VCaP (cell line): ENCODE data around the gene ARHGAP42.

ENCODE experiments used
- H3K27ac ChIP-seq: fragments of 450-650 bp; 2 replicates; pipeline ENCODE4 v1.5.1; 2017
- TF ChIP-seq, protein P1 (sequence below): fragments of 450-650 bp; conservative IDR thresholded peaks from 2 replicates; pipeline ENCODE4 v1.5.1; 2017; ENCODE audit warnings: mild to moderate bottlenecking, moderate library complexity

Gene ARHGAP42

DNA sequence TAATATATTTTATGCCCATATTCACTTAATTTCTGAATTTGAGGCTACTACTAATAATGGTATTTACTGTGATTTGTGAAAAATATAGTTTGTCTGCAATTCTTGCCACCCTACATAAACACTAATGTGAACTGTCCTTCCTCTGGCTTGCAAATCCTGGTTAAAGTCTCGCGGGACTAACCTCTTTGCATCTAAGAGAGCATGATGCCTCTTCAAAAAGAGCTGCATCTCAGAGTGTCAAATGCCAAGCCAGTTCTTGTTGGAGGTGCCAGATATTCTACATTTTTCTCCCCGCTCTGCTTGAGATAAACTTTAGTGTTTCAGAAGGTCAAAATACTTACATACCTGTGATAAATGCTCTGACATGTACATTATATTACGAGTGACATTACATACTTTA lies 2.1 kb downstream of the ARHGAP42 start:
- H3K27ac ChIP-seq: no peak overlapping the region
- TF ChIP-seq, protein P1, sequence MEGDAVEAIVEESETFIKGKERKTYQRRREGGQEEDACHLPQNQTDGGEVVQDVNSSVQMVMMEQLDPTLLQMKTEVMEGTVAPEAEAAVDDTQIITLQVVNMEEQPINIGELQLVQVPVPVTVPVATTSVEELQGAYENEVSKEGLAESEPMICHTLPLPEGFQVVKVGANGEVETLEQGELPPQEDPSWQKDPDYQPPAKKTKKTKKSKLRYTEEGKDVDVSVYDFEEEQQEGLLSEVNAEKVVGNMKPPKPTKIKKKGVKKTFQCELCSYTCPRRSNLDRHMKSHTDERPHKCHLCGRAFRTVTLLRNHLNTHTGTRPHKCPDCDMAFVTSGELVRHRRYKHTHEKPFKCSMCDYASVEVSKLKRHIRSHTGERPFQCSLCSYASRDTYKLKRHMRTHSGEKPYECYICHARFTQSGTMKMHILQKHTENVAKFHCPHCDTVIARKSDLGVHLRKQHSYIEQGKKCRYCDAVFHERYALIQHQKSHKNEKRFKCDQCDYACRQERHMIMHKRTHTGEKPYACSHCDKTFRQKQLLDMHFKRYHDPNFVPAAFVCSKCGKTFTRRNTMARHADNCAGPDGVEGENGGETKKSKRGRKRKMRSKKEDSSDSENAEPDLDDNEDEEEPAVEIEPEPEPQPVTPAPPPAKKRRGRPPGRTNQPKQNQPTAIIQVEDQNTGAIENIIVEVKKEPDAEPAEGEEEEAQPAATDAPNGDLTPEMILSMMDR: no peak

DNA sequence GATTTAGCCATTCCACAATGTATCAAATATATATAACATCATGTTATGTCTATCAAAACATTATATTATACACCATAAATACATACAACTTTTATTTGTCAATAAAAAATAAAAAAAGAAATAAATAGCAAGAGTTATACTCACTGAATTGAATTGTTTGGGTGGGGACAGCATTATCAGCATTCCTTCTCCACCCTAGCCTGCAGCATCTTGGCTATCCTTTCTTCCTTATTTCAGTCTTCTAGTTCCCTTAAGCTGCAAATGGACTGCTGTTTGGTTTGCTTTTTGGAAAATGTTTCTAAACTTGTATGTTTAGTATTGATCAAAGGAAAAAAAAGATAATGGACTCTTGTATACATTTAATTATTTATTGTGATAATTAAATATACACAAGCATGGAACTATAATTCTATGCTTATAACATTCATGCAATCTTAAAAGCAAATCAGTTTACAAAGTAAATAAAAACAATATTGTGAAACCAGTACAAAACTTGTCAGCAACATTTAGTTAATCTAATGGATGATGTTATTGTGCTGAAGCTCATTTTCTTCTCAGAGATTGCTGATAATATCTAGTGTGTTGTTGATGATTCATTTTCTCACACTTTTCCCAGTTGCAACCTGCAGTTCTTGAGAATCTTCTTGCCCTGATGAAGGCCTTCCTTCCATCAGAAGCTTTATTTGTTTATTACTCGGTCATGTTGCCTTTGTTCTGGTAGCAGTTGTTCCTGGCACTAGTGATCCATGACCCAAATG lies 5.0 kb downstream of the ARHGAP42 start:
- TF ChIP-seq, protein P1: no peak
- H3K27ac ChIP-seq: no peak overlapping the region

DNA sequence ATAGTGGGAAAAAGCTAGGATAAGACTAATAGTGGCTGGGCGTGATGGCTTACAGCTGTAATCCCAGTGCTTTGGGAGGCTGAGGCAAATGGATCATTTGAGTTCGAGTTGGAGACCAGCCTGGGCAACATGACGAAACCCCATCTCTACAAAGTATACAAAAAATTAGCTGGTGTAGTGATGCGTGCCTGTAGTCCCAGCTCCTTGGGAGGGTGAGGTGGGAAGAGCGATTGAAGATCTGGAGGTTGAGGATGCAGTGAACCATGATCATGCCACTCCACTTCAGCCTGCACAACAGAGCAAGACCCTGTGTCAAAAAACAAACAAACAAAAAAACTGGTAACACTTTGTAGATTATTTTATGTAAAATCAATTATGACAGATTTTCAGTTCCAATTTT lies 8.8 kb downstream of the ARHGAP42 start:
- TF ChIP-seq, protein P1: no peak
- H3K27ac ChIP-seq: no peak overlapping the region

DNA sequence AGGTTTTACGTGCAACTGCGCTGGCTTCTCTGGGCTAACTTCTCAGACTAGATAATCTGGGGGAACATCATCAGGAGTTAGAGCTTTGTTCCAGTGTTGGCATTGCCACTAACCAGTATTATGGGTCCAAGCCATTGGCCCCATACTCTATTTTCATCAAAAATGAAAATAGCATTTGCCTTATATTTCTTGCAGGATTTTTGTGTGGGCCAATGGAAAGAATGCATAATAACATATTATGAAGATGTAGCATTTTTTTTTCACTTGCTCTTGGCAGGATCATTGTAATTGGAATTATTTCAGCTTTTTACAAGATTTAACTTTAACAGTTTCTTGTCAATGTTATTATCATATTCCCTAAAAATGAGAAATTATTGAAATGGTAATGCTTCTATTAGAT lies 16.1 kb downstream of the ARHGAP42 start:
- TF ChIP-seq, protein P1: no peak
- no peak overlapping the region for H3K27ac ChIP-seq

DNA sequence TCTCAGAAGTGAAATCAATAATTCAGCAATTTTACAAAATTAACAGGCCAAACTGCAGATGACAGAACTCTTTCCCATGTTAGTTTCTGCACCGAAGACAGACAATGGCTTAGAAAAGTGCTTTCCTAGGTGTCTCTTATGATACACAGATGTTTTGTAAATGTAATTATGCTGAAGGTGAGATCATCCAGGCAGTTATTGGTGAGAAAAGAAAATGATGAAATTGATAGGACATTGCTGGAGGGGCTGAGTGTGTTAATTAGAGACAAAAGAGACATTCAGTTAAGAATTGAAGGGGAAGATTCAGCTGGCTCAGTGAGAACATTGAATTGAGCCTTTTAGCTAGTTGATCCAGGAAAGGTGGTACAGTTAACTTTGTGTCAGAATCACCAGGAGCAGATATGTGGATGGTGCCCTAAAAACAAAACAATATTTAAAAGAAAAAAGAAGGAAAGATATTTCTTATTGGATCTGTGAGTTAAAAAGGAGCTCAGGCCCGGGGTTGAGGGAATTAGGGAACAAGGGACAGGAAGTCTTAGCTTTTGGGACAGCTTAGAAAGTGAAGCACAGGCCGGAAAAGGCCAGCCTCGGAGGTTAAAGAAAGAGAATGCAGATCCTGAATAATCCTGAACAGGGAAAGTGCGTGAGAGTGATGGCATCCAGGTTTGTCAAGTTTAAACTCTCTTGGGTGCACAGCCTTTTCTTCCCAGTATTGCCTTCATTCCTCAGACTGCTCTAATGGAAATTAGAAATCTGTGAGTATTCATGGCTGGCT lies 16.9 kb downstream of the ARHGAP42 start:
- TF ChIP-seq, protein P1: no peak
- H3K27ac ChIP-seq: no peak overlapping the region

DNA sequence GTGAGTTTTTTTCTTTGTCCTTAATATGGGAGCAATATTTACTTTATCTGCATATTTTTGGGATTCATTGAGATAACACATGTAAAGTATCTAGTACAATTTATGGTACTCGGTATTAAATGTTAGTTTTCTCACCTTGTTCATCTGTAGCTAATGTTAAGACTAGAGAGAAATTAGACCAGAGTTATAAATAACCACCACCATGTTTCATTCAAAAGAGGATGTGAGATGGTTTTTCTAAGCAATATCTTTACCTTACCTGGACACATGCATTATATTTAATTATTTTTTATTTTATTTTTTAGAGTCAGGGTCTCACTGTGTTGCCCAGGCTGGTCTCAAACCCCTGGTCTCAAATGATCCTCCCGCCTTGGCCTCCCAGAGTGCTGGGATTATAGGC lies 18.4 kb downstream of the ARHGAP42 start:
- no peak overlapping the region for H3K27ac ChIP-seq

DNA sequence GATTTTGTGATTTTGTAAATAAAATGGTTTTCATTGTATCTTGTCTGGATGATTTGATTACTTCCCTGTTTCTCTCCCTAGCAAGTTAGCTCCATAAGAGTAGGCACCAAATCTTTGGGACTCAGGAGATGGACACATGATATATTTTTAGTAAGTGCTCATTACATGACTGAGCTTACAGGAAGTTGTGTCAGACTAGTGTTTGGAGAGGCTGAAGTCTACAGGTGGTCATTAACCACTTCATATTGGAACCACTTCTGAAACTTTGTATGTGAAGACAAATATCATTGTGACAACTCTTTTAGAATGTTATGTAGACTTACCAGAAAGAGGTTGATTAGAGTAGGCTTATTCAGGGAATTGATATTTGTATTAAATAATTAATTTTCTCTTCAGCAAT lies 19.1 kb downstream of the ARHGAP42 start:
- no peak overlapping the region for H3K27ac ChIP-seq
- TF ChIP-seq, protein P1: no peak

More for the DNA sequence above, 18.4 kb downstream of the ARHGAP42 start:
- TF ChIP-seq, protein P1: no peak
